ENCODE results near the gene IL1RL1.

DNA sequence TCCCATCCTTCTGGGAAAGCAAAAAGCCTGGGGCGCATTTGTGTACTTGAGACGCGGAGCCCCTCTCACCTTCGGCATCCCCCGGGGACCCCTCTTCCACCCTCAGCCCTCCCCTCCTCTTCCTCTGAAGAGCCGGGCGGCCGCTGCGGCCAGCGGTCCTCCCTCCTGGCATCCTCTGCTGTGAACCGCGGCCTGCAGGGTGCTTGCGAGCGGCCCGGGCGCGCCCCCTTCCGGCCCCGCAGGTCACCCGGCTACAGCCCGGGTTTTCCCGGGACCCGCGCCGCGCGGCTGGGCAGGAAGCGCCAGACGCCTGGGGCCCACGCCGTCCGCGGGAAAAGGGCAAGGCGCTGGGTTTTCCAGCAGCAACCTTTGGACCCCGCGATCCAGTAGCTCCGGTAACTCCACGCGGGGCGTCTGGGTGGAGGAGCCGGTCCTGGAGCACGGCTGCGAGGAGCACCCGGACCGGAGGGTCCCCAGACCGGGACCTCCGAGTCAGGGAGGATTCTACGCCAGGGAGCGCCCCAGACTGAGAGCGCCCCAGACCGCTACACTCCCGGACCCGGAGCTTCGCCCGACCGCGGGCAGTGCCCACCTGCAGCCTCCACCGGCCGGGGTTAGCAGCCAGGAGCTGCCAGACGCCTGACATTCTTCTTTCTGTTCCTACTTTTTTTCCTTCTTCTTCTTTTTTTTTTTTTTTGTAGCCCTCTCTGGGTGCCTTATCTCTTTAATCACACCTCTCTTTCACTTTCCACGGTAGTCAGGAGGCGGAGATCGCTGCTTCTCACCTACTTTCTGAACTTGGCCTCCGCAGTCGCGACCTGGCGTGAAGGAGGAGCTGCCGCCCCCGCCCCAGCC is 44.4 kb downstream of the IL1RL1 start, which contains the start of gene IL18R1:
- TF ChIP-seq CTCF (IDR thresholded peaks at IDR 0.05) = peak; percentile 53 to 84 (median 73)
- no peak for TF ChIP-seq POLR2A (IDR thresholded peaks at IDR 0.05)
- TF ChIP-seq POLR2AphosphoS5 (IDR thresholded peaks at IDR 0.05) = no peak
